Testis (tissue), 3 donors: ENCODE results near the gene MCC. TPM values are rescaled to one million over a fixed set of nuclear protein-coding genes. Genes with fewer than 3 reads are reported as not detected.

Experiments
- DNase-seq: peaks from one replicate; pipeline ENCODE4 v3.0.0-alpha.2; 2019
- H3K27ac ChIP-seq, 2 donors: fragments of 200-600 bp; sonication (generic); one replicate each; pipeline ENCODE4 v1.5.1; 2019
- H3K27me3 ChIP-seq: fragments of 200-600 bp; sonication (generic); one replicate; pipeline ENCODE4 v1.5.1; 2019
- H3K36me3 ChIP-seq: fragments of 200-600 bp; sonication (generic); one replicate; pipeline ENCODE4 v1.5.1; 2017; ENCODE audit warnings: low read depth; ENCODE audit errors: missing control alignments
- H3K4me1 ChIP-seq: fragments of 200-600 bp; sonication (generic); one replicate; pipeline ENCODE4 v1.5.1; 2019
- H3K4me3 ChIP-seq, 2 donors: fragments of 200-600 bp; sonication (generic); one replicate each; pipeline ENCODE4 v1.5.1; 2017 to 2019
- H3K9me3 ChIP-seq: fragments of 200-600 bp; sonication (generic); one replicate; pipeline ENCODE4 v1.5.1; 2017
- CTCF ChIP-seq, 3 experiments: fragments of 450-650 bp in 2 of 3; fragments of 200-600 bp in 1 of 3; sonication (generic) in 1 of 3; IDR thresholded peaks; one replicate each; pipeline ENCODE4 v1.5.1; 2016 to 2019; ENCODE audit warnings: antibody characterized with exemption in 3 of 3, mild to moderate bottlenecking in 2 of 3, moderate library complexity in 1 of 3
- POLR2A ChIP-seq: fragments of 450-650 bp; IDR thresholded peaks from one replicate; pipeline ENCODE4 v1.6.1; 2017; ENCODE audit warnings: antibody characterized with exemption, mild to moderate bottlenecking, moderate library complexity
- WGBS, 2 donors: methylation state at CpG; one replicate each; pipeline ENCODE4 v1.1.5; 2018; 5-methylcytosine and 5-hydroxymethylcytosine counted together
- intact Hi-C: fragments of 100-400 bp; cut with DNase I; formaldehyde crosslinking; loops from one replicate; pipeline ENCODE4 v1.15.1; 2023; ENCODE audit warnings: low total_unique reads
- polyA plus RNA-seq: library from polyadenylated mRNA; stranded (reverse); fragments of 350-450 nt; fragmentation: Illumina TruSeq; extraction: RNeasy Lipid Tissue Mini Kit (QIAGEN cat#74804); gene quantifications from one replicate; pipeline ENCODE4 v1.2.3, GENCODE V29; 2014; ENCODE audit warnings: low read depth, low replicate concordance; ENCODE audit not compliant: insufficient read depth
- total RNA-seq, 2 donors: library from RNA; depleted of rRNA; stranded (reverse); fragments of >200 nt; gene quantifications; one replicate each; pipeline ENCODE4 v1.2.3, GENCODE V29; 2016

Gene MCC
- total and polyA plus RNA-seq, 3 donors from 2014 or later = 7.1 to 23.7 (median 21.4) TPM

DNA sequence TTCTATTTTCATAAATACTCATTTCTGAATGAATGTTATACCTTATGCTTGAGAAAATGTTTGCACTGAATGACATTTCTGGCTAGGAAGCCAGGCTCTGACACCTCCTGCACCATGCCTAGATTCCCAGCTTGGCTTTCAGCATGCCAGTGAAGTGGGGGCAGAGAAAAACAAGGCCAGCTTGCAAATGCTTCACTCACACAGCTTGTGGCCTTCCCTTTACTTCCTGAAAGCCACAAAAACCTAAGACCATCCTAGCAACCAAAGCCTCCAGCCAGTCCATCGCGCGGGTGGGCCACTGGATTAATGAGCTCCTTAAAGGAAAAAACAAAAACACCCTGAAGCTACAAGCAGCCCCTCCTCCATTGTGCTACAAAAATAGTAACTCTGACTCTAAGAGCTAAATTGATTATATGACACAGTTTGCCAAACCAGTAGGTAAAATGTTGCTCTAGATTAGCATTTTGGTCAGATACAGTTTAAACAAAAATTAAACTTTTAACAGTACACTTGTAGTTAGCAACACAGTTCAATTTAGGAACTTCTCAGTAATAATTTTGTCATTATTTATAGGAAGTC, 213.3 kb downstream of the MCC start:
- H3K27me3 ChIP-seq = no peaks in the 10 kb centered on the region
- DNase-seq = no peak
- WGBS, 2 donors = 67 to 70% methylated on average over 3 of the region's 3 CpGs
- no peak for TF ChIP-seq POLR2A
- no peak overlapping the region for H3K4me3 ChIP-seq
- intact Hi-C loops = no loop called here
- no peaks in the 10 kb centered on the region for H3K36me3 ChIP-seq
- no peaks in the 10 kb centered on the region for H3K9me3 ChIP-seq
- H3K4me1 ChIP-seq = no peaks in the 10 kb centered on the region
- no peak overlapping the region for H3K27ac ChIP-seq

GRCh38 chr5:113273948-113274347, 214.3 kb downstream of the MCC start:
- DNase-seq = no peak
- Histone ChIP-seq H3K27ac (no peak overlapping the region), H3K36me3 (no peaks in the 10 kb centered on the region), H3K9me3 (no peaks in the 10 kb centered on the region), H3K4me1 (no peaks in the 10 kb centered on the region), H3K27me3 (no peaks in the 10 kb centered on the region), H3K4me3 (no peak overlapping the region)
- 65 to 86% methylated on average over 3 of the region's 3 CpGs for WGBS, 2 donors
- intact Hi-C loops = no loop called here
- TF ChIP-seq CTCF (IDR thresholded peaks at IDR 0.05) (no peak), POLR2A (no peak)

DNA sequence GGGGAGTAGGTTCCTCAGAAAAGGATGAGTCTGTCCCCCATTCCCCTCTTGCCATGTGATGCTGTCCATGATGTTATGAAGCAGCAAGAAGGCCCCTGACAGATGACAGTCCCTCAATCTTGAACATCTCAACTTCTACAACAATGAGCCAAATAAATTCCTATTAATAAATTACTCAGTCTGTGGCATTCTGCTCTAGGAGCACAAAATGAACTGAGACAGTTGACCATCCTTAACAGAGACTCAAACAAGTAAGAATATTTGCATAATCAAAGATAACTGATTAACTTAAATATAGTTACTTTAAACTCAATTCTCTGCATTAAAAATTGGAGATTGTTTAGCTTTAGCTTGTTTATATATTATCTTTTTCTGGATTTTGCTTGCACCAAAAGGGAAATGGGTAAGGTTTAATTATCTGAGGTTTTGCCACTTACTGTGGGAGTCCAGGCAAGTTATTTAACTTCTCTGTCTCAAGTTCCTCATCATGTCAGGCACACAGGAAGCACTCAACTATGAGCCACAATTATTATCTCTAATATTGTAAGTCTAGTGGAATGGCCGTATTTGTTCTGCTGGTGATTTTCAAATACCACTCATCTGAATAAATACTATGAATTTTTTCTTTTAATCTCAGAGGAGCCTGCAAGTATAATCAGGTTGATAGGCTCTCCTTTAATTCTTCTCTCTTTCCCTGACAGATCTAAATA, 216.4 kb downstream of the MCC start:
- Histone ChIP-seq H3K27me3 (no peaks in the 10 kb centered on the region), H3K36me3 (no peaks in the 10 kb centered on the region), H3K9me3 (no peaks in the 10 kb centered on the region), H3K4me1 (no peaks in the 10 kb centered on the region), H3K27ac (no peak overlapping the region), H3K4me3 (no peak overlapping the region)
- TF ChIP-seq CTCF (IDR thresholded peaks at IDR 0.05) (no peak), POLR2A (no peak)
- 81% methylated on average over 1 of the region's 1 CpG for WGBS, 2 donors
- intact Hi-C loops = no loop called here
- no peak for DNase-seq

DNA sequence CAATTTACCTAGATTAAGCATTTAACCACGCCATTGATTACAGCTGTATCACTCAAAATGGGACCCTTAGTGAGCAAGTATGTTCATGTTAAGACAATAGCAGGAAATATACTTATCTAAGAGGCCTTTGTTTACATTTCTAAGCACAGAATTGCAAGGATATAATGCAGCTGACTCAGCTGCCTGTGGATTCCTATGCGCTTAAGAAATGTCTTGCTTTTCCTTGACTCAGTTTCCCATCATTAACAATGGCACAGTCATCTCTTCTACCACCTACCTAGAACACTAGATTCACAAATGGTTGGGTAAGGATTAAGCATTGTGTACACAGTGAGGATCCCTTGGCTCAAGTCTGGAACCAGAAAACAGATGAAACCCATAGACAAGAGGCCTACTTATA, 217.2 kb downstream of the MCC start:
- Histone ChIP-seq H3K27ac (no peak overlapping the region), H3K4me1 (no peaks in the 10 kb centered on the region), H3K27me3 (no peaks in the 10 kb centered on the region), H3K9me3 (no peaks in the 10 kb centered on the region), H3K4me3 (no peak overlapping the region), H3K36me3 (no peaks in the 10 kb centered on the region)
- intact Hi-C loops = no loop called here
- TF ChIP-seq POLR2A = no peak
- TF ChIP-seq CTCF (IDR thresholded peaks at IDR 0.05) = no peak
- WGBS, 2 donors = 81 to 85% methylated on average over 2 of the region's 2 CpGs
- no peak for DNase-seq

- Histone ChIP-seq H3K4me3 (no peak overlapping the region), H3K27me3 (no peaks in the 10 kb centered on the region), H3K4me1 (no peaks in the 10 kb centered on the region), H3K36me3 (no peaks in the 10 kb centered on the region), H3K27ac (no peak overlapping the region), H3K9me3 (no peaks in the 10 kb centered on the region)
- no peak for DNase-seq
- TF ChIP-seq CTCF (IDR thresholded peaks at IDR 0.05) (no peak), POLR2A (no peak)
- intact Hi-C loops = no loop called here
- WGBS, 2 donors = 95 to 96% methylated on average over 5 of the region's 5 CpGs
These were observed 218.2 kb downstream of the MCC start for GRCh38 chr5:113270086-113270485.
